GM12873 (cell line): ENCODE data around the gene YEATS4.

Source experiments
- TF ChIP-seq, protein P1 (sequence below): IDR thresholded peaks from 2 replicates; pipeline ENCODE4 v1.5.1; 2012; ENCODE audit warnings: low read depth, mild to moderate bottlenecking, moderate library complexity, low read length, control low read depth; ENCODE audit not compliant: insufficient read depth; ENCODE audit errors: missing control alignments

The YEATS4 gene

DNA sequence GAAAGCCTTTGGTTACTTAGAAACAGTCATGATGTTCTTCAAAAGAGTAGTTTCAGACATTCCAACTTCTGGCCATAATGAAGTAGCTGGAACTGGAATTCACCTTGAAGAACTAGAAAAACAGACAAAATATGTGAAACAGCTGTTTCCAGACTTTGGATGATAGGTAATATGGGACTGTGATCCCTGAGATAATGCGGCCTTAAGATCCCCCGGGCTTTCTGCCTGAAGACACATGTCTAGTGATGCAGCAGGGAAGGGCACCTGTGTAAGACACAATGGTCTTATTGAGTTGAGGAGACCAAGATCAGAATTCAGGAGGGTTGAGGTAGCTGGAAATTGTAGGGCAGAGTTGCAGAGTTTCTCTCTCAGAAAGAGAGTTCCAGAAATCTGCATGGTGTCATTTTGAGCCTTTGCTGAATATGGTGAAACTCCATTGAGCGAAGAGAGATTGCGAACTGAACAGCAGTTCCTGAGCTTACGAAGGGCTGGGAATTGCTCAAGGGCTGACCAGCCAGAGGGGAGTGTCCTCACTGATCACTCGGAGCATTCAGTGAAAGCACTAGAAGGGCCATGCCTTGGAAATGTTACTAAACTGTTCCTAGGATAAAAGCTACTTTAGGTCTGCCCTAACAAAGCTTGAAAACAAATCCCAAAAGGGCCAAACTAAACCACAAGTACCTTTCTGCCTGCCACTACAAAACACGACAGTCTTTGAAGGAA lies 69.0 kb downstream of the YEATS4 start:
- TF ChIP-seq, protein P1, sequence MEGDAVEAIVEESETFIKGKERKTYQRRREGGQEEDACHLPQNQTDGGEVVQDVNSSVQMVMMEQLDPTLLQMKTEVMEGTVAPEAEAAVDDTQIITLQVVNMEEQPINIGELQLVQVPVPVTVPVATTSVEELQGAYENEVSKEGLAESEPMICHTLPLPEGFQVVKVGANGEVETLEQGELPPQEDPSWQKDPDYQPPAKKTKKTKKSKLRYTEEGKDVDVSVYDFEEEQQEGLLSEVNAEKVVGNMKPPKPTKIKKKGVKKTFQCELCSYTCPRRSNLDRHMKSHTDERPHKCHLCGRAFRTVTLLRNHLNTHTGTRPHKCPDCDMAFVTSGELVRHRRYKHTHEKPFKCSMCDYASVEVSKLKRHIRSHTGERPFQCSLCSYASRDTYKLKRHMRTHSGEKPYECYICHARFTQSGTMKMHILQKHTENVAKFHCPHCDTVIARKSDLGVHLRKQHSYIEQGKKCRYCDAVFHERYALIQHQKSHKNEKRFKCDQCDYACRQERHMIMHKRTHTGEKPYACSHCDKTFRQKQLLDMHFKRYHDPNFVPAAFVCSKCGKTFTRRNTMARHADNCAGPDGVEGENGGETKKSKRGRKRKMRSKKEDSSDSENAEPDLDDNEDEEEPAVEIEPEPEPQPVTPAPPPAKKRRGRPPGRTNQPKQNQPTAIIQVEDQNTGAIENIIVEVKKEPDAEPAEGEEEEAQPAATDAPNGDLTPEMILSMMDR: no peak

DNA sequence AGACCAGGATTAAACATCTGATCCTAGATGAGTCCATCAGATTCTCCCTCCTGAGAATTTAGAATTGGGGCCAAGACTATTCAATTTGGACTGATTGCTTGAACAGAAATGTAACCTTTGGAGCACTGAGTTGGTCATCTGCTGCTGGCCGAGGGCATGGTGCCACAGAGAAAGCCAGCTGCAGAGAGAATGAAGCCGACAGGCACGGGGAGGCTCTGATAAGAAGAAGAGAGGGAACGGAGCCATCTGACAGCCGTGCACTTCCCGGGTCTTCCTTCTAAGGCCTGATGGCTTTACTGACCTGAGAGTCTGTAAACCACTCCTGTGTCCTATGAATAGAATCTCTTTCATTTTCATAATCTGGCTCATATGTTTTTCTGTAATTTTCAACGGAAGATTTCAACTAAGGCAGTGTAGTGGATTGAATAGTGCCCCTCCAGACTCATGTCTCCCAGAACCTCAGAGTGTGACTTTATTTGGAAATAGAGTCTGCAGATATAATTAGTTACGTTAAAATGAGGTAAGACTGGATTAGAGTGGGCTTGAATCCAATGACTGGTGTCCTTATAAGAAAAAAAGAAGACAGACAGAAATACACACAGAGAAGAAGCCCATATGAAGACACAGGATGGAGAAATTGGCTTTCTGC lies 71.5 kb downstream of the YEATS4 start:
- TF ChIP-seq, protein P1: no peak

DNA sequence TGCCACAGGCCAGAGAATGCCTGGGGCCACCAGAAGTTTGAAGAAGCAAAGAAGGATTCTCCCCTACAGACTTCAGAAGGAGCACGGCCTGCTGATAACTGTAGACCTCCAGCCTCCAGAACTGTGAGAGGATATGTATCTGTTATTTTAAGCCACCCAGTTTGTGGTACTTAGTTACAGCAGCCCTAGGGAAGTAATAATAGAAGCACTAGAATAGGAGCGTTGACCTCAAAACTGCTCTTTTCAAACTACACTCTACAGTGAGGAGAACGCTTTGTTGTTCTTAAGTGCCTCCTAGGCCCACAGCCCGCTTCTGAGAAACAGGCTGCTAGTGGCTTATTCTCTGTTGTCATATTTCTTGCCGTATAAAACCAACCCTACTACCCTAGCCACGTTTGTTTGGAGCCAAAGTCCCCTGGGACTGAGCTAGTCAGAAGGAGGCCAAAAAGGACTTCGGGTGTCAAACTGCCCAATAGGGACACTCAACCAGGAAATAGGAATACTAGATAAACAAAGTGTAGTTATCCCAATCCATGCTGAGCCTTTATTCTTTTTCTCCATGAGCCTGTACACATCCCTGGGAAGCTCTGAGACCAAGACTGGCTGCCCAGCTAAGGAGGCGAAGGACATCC lies 72.2 kb downstream of the YEATS4 start:
- TF ChIP-seq, protein P1: no peak

DNA sequence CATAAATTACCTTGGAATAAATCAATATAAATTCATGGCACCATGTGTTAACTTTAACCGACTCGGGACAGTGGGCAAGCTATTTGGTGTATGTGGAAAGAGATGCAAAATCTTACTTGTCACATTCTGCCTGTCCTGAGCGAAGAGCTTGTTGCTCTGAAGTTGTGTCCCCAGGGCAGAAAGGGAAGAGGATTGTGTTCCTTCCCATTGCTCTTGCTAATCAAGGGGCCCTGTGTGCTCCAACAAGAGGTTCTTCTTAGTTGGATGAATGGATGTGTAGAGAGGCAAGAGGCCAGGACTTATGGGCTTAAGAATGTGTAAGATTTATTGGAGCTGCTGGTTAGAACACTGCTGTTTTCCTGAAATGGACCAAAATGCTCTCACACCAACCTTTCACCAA lies 74.1 kb downstream of the YEATS4 start:
- TF ChIP-seq, protein P1: no peak

DNA sequence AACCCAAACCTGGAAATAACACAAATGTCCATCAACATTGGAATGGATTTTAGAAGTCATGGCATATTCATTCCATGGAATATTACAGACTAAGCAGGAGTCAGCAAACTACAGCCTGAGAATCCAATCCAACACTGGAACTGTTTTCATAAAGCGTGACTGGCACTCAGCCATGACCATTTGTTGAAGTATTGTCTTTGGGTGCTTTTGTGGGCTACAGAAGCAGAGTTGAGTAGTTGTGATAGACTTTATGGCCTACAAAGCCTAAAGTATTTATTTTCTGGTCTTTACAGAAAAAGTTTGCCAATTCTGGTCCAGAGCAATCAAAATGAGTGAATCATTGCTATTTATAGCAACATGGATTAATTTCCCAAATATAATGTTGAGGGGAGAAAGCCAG lies 76.1 kb downstream of the YEATS4 start:
- TF ChIP-seq, protein P1: no peak

DNA sequence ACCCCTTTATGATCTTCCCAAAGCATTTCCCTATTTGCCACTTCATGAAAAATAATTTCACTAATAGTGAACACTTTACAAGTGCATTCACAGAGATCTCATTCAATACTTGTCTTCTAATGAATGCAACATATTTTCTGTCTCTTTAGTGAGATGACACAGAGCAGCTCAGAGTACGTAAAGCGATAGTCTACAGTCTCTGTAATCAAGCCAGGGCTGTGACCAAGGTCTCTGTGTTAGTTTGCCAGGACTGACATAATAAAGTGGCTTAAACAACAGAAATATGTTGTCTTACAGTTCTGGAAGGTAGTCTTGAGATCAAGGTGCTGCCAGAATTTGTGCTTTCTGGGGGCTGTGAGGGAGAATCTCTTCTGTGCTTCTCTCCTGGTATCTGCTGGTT lies 77.5 kb downstream of the YEATS4 start:
- TF ChIP-seq, protein P1: no peak

DNA sequence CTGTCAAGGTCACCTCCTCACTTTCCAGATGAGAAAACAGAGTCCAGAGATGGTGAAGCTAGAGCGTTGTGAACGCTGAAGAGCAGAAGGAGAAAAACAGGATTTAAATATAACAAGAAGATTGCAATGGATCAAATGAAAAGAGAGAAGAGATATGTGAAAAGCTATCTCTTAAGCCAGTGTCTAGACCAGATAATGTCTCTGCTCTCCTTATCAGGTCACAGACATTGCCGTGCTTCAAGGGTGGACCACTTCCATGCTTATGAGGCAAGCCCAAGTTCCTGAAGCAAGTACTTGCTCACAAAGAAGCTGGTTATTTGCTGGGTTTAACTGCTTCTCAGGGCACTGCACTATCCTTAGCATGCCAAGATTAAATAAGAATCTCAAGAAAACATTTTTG lies 79.0 kb downstream of the YEATS4 start:
- TF ChIP-seq, protein P1: no peak
